EL (cell line): ENCODE results near the gene PPP1R3D.
"Not testable (repeated sequence)": the region's sequence is repeated elsewhere in the genome, so short reads cannot be mapped to it uniquely, and the experiment has no call there.

ENCODE experiments used
- DNase-seq: peaks from one replicate; pipeline ENCODE4 v3.0.0-alpha.2; 2016

PPP1R3D gene, protein sequence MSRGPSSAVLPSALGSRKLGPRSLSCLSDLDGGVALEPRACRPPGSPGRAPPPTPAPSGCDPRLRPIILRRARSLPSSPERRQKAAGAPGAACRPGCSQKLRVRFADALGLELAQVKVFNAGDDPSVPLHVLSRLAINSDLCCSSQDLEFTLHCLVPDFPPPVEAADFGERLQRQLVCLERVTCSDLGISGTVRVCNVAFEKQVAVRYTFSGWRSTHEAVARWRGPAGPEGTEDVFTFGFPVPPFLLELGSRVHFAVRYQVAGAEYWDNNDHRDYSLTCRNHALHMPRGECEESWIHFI

DNA sequence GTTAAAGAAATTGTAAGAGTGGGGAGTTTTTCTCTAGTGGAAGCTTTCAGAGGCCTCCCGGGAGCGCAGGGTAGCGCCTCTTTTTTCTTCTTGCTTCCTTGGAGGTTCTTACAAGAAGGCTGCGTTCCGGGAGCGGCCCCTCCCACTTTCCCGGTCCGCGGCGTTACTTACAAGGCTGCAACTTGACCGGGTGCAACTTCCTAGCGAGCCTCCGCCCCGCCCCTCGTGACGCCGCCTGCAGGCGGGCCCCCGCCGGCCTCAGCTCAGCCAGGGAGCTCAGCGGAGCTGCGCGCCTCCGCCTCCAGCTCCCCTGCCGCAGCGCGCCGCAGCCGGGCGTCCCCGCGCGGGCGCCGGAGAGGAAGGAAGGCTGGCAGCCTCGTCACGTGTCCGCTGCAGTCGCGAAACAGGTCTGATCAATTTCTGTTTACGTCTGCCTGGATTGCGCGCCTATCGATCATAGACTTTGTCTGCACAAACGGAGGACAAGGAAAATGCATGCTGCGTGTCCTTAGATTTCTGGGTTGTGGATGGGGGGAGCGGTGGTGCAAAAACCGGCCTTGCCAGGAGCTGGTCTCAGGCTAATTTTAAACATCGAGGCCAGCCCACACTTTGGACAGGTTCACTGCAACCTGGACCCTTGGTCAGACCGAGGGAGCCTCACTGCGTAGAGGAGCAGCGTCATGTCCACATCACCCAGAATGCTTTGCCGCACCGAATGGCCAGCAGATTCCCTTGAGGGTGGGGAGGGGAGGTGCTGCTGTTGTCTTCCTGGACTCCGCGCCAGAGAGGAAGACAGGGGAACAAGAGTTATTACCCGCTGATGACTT is at the start of gene PPP1R3D, which contains the start of gene FAM217B:
TSS of gene PPP1R3D (minus strand) at position 177 of the 827 bp plus-strand sequence. CDS start 374 bp downstream, outside the sequence.
TSS of gene FAM217B (plus strand) at position 261 of the 827 bp plus-strand sequence. CDS start 3,555 bp downstream, outside the sequence.
- DNase-seq: peak; percentile 96

DNA sequence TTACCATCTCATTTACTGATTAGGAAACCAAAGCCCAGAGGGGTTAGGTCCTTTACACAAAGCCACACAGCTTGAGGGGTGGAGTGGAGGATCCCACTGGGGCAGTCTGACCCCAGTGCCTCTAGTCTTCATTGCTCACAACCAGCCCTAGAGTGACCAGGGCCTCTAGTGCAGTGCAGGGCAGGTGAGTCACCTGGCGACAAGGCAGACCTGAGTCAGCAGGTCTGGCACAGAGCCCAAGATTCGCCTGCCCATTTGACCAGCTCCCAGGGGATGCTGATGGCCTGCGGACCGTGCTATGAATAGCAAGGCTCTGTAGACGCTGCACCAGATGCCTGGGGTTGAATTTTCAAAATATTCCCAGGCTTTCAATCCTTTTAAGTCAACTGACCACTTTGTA is 48.0 kb upstream of the PPP1R3D start:
- DNase-seq: peak; percentile 9

DNA sequence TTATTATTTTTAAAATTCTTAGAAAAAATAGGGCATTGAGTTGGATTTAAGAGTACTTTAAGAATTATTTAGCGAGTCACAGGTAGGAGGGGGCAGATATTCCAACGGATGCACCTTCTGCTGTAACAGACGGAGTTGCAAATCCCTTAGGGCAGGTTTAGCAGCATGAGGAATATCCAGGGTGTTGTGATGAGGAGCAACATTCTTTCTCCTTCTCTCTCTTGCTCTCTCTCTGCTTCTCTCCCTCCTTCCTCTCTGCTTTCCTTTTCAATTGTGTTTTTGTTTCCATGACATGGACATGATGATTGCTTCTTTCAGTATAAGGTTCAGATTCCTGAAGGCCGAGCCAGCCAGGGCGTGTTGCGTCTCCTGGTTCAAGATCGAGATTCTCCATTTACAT is 47.0 kb upstream of the PPP1R3D start:
- no peak for DNase-seq

DNA sequence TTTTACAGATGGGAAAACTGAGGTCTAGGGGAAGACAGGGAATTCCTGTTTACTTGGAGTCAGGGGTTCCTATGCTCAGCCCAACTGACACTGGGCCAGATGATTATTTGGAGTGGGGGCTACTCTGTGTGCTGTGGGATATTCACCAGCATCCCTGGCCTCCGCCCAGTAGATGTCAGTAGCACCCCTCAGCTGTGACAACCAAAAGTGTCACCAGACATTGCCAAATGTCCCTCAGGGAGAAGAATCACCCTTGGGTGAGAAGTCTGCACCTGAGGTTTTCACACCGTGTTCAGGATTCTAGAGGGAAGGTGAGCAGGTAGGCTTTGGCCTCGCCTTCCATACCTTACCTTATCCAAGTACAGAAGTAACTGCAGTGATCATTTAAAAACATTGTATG is 45.8 kb upstream of the PPP1R3D start:
- DNase-seq: no peak

DNA sequence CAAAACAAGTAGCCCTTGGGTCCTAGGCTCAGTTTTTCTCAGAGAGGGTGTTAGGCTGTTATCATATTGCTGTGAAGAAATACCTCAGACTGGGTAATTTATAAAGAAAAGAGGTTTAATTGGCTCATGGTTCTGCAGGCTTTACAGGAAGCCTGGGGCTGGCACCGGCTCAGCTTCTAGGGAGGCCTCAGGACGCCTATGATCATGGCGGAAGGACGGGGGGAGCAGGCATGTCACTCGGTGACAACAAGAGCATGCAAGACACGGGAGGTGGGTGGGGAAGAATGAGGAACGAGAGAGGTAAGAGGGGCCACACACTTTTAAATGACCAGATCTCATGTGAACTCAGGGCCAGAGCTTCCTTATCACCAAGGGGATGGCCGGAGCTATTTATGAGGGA is 45.1 kb upstream of the PPP1R3D start:
- no peak for DNase-seq

DNA sequence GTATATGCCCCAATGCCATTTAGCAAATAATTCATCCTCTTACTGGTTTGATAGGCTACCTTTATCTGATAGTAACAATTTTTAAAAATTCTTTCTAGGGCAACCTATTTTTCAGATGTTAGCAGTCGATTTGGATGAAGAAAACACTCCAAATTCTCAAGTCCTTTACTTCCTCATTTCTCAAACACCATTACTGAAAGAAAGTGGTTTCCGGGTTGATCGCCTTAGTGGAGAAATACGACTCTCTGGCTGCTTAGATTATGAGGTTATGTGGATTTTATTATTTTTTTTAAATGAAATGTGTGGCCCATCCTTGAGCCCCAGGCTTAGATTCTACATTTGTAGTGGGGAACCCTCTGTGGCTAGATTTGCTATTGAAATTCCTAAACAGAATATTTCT is 44.4 kb upstream of the PPP1R3D start:
- no peak for DNase-seq

DNA sequence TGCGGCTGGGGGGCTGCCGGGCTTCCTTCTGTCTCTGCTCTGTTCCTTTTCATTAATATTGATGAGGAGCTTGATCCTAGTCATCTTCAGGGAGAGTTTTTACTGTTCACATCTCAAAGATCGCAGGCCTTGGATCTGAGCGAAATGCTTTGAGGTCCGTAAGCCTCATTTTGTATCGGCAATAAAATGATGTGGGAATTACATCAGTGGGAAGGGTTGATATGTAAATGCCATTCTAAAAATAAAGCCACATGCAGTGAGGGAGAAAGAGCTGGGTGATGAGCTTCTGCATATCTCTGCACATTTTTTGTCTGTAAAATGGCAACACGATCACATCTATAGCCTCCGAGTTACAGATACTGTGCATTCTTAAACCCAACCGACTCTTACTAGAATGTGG is 43.0 kb upstream of the PPP1R3D start:
- DNase-seq: no peak

DNA sequence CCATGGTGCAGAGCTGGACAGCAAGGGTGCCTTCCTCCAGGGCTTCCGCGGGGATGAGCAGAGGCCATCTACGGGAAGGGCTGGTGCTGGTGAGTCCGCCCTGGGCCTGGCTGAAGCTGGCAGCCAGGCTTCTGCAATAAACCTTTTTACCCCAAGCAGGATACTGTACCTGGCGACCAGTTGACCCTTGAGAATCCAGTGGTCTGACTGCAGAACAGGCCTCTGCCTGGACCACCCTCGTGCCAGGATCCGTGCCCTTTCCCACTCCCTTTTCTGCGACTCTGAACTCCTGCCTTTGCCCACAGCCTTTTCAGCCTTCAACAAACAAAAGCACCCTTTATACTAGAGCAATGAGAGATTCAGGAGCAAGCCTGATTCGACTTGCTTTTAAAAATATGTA is 37.0 kb upstream of the PPP1R3D start:
- no peak for DNase-seq

DNA sequence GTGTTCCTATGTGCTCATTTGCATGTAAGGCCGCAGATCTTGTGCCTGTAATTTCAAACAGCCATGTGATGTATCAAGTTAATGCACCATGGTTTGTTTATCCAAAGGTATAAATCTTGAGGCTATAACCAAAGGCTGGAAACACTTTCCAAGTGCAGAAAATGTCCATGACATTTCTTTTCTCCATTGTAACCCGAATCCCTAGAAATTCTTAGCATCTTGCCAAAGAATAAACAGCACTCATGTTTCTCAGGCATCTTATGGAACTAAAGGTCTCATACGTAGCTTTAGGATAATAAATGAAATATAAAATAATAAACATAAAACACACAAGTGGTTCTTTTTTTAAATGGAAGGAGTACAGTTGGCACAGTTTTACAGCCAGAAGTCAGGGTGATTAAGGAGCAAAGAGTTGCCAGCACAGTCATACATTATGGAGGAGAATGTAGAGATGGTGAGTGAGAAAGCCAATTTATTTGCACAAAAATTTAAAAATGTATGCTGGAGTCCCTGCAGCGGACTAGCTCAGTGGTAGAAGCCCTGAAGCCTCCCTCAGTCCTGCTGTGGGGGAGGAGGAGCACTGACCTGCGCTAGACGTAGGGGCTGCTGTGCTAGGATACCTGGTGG is 36.2 kb upstream of the PPP1R3D start:
- DNase-seq: no peak

DNA sequence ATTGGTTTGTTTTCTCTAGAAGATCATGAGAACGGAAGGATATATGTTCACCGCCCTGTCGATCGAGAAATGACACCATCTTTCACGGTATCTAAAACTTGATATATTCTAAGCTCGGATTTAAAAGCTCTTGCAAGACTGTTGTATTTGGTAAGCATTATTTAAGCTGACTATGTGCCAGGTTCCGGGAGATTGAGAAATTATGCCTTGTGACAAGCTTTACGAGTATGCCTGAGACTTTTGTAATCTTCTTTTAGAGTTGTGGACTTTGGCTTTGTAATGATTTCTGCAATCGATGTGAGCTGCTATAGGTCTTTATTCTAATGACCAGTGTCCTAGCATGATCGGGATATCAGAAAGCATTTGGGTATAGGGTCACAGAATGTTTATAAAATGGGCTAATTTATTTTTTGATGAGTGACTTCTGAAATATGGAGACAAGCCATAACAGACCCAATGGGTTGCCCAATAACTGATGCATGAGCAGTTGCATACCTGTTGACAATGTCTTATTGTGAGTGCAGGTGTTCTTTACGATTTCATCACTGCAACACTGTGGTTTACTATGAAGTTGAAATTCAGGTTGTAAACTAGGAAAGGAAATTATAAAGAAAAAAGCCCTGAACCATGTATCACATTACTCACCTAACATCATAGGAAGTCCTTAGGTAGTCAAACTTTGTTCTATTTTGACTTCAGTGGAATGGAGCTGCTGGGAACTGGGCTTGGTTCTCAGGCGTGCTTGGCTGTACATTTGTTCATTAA is 32.1 kb upstream of the PPP1R3D start:
- no peak for DNase-seq

DNA sequence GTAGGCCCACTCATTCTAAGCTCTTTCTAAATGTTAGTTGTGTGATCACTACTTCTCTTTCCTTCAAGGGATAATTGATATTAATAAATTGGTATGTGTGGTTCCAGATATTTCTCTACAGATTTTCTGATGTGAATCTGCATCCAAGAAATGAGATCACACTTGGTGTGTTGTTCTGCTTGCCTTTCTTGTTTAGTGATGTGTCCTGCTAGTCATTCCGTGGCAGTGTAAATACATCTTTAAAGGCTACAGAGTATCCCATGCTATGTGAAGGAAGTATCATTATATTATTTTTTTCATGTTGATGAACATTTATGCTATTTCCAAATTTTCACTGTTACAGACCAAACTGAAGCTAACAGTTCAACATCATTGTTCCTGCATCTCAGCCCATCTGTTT is 31.3 kb upstream of the PPP1R3D start:
- no peak for DNase-seq

DNA sequence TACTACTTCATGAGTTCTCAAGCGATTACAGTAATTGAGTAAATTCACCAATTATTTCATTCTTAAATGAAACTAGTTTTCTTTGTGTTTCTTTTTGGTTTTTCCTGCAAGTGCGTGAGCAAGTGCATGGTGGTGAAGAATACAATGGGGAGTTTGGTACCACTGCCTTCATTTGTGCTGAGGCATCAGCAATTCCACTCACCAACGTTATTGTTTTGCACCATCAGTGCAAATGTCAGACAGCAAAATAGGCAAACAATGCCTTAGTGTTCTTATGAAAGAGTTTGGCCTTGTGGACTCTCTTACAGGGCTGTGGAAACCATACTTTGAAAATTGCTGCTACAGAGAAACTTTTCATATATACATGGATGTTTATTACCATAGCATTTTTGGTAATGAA is 26.3 kb upstream of the PPP1R3D start:
- DNase-seq: no peak

DNA sequence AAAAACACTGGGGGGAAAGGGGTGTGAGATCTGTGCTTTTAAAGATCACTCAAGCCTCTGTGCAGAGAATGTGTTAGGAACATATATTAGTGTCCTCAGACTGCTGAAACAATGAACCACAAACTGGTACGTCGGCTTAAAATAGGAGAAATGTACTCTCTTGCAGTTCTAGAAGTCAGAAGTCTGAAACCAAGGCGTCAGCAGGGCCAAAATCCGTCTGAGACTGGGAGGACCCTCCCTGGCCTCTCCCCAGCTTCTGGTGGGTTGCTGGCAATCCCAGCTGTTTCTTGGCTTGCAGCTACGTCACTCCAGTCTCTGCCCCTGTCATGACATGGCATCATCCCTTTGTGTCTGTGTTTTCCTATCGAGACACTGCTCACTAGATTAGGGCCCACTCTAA is 22.1 kb upstream of the PPP1R3D start:
- no peak for DNase-seq

DNA sequence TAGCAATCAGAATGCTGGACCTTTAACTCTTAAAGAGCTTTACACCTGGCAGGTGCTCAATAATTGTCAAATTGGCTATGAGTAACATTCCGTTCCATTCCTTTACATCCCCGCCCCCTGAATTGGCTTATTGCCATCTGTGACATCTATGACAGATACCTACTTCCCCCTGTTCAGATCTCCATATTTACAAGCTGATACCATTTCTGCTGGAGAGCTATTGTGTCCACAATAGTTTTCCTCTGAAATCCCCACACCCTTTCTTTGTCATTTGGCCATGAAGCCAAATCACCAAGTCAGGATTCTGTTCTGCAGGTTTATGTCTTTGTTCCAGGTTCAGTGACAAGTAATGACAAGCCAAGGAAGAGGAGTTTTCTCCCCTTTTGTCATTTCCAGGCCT is 21.3 kb upstream of the PPP1R3D start:
- DNase-seq: no peak

DNA sequence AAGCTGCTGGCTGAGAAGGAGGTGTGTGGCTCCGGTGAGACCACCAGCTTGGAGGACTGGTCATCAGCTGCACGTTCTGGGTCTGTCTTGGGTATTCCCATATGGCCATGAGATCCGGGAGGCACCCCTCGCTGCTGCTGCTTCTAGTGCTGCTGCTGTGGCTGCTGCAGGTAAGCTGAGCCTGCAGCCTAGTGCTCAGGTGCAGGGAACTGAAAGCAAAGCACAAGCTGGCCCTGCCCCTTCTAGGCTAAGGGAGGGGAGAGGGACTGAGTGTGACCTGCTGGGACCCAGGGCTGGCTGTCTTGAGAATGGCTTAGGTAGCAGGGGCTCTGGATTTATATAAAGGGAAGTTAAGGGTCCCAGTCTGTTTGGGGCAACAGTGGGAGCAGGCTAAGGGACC is 18.5 kb upstream of the PPP1R3D start:
- no peak for DNase-seq

DNA sequence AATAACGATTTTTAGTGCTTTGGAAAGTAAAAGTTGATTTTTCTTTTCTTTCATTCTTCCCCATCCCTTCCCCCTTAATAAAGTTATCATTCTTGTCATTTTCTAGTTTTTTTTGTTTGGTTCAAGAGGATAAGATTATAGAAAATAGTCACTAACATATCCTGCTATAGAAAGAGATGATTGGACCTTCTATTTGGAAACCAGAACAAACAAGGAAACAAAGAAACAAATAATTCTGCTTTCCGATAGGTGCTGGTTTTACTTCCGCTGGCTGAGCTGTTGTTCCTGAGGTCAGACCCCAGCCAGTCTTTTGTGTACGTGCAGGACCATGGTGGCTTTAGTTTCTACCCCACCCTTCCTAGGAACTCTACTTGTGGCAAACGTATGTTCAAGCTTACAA is 18.0 kb upstream of the PPP1R3D start, which contains the start of gene CDH26:
TSS of gene CDH26 (plus strand) at position 301 of the 400 bp plus-strand sequence. CDS start 304 bp downstream, outside the sequence.
- no peak for DNase-seq

DNA sequence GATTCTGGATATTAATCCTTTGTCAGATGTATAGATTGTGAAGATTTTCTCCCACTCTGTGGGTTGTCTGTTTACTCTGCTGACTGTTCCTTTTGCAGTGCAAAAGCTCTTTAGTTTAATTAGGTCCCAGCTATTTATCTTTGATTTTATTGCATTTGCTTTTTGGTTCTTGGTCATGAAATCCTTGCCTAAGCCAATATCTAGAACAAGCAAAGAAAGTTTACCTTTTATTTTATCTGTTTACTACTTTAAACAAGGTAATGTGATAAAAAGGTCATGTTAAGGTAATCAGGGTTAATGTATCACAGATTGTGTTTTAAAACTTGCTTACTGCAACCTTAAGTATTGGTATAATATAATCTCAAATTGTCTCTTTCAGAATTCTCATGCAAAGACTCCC is 17.5 kb upstream of the PPP1R3D start:
- not testable (repeated sequence) for DNase-seq

DNA sequence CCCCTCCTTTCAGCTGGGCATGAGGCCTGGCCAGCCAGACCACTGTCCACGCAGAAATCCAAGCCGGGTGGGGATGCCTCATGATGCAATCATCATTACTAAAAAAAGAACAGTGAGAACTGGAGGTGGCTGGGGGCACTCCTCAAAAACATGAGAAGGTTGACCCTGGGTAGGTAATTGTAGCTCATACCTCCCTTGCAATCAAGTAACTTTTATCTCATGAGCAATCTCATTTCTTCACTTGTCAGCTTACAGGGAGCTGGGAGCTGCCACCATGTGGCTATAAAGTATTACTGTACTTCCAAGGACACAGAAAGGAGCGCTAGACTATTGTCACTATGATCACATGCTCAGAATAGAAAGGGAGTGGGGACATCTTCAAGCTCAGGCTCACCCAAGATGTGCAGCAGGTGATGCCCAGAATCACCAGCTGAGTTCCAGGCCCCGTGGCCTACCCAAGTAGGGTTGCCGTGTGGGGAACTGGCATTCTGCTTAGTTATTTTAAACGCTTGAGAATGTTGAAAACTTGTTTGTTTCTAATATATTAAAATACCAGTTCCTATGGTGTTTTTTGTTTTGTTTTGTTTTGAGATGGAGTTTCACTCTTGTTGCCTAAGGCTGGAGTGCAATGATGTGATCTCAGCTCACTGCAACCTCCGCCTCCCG is 15.2 kb upstream of the PPP1R3D start:
- no peak for DNase-seq

DNA sequence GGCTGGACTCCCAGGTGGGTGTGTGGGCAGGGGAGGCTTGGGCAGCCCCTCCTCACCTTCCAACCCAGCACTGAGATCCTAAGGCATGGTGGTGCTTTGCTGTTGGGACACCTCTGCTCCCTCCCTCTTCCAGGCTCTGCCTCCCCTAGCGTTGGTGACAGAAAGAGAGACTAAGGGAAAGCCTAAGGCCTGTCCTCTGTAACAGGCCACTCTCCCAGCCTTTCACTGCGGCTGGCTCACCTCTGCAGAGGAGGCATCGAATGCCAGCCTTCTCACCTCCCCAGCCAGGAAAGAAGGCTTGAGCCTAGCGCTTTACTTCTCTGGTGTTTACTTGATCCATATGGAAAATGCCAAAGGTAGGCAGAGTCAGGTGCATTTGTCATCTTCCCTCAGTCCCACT is 14.6 kb upstream of the PPP1R3D start:
- DNase-seq: no peak

DNA sequence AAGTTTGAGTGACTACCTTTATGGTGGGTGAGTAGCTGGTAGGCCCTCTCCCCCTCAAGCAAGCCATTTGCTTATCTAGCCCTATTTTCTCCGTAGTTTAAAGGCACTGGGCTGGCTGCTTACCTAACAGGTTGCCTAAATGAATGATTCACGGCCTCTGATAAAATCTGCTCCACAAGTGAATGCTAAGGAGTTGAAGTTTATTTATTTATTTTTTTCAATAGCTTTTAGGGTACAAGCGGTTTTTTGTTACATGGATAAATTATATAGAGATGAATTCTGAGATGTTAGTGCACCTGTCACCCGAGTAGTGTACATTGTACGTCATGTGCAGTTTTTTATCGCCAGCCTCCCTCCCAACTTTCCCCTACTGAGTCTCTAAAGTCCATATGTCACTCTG is 9.8 kb upstream of the PPP1R3D start:
- no peak for DNase-seq

DNA sequence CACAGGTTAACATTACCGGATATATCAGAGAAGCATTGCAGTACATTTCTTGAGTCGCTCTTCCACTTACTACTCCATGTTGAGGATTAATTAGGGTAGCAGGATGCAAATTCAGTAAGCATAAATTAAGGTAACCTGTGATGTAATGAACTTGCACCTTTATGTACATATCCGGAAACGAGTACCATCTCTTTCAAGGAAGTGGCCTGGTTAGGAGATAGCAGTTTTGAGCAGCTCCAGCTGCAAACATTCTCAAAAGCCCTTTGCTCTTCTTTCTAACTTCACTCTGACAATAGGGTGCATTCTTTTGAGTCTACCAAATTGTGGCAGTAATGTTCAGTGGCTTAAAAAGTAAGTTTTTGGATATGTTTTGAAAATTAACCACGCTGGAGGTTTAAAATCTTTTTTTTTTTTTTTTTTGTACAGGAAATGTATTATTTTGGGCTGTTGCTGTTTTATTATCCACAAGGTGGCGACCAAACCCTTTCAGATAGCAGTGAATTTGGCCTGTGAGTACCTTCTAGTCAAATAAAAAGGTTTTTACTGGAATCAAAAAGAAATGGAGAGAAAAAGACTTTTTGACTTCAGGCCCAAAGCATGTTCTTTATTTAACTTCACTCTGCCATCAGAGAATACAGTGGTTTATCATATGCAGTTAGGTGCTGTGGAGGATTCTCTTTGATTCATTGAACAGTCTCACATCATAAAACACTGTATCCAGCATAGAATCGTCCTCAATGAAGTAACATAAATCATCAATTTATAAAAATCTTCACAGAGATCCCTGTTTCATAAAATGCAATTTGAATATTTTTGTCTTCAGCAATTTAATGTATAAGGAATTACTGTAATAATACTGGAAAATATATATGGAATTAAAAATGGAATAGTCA is 9.0 kb upstream of the PPP1R3D start:
- peak; percentile 57 for DNase-seq
